Measurements from ENCODE around the gene CAPN14. TPM values are rescaled to one million over a fixed set of nuclear protein-coding genes. Genes with fewer than 3 reads are reported as not detected.

CAPN14 gene
- polyA plus RNA-seq, 1 experiment, result 0.09 TPM

GRCh38 chr2:31202041-31202440 lies 15.3 kb downstream of the CAPN14 start:
- POLR2A ChIA-PET, result no interaction called here
- Histone ChIP-seq H3K4me3 (ENCODE audit: low read depth, low read length) (no peak overlapping the region), H3K27ac (ENCODE audit: low read depth, low read length) (no peak overlapping the region), H3K9me3 (ENCODE audit: control insufficient read depth, insufficient read depth, low read length) (no peaks in the 10 kb centered on the region; the same call in 1 of the 2 replicates), H3K27me3 (ENCODE audit: control insufficient read depth, insufficient read depth, low read length) (peaks cover 2% of the 10 kb centered on the region)
- no peak for DNase-seq (ENCODE audit: low read depth, low spot score)
- CTCF ChIA-PET, result no interaction called here
- no peak for TF ChIP-seq CTCF (IDR thresholded peaks at IDR 0.05; ENCODE audit: low read depth, low read length)

- DNase-seq (ENCODE audit: low read depth, low spot score), result no peak
- Histone ChIP-seq H3K9me3 (ENCODE audit: control insufficient read depth, insufficient read depth, low read length) (no peaks in the 10 kb centered on the region; the same call in 1 of the 2 replicates), H3K4me3 (ENCODE audit: low read depth, low read length) (no peak overlapping the region), H3K27ac (ENCODE audit: low read depth, low read length) (no peak overlapping the region), H3K27me3 (ENCODE audit: control insufficient read depth, insufficient read depth, low read length) (peaks cover 2% of the 10 kb centered on the region)
- ChIA-PET CTCF (no interaction called here), POLR2A (no interaction called here)
- TF ChIP-seq CTCF (IDR thresholded peaks at IDR 0.05; ENCODE audit: low read depth, low read length), result no peak
Observed at GRCh38 chr2:31200972-31201371, 16.3 kb downstream of the CAPN14 start.

- ChIA-PET POLR2A (no interaction called here), CTCF (no interaction called here)
- no peak for DNase-seq (ENCODE audit: low read depth, low spot score)
- no peak overlapping the region for H3K4me3 ChIP-seq (ENCODE audit: low read depth, low read length)
- no peaks in the 10 kb centered on the region for H3K9me3 ChIP-seq (ENCODE audit: control insufficient read depth, insufficient read depth, low read length)
- H3K27me3 ChIP-seq (ENCODE audit: control insufficient read depth, insufficient read depth, low read length), result peaks cover 2% of the 10 kb centered on the region
- H3K27ac ChIP-seq (ENCODE audit: low read depth, low read length), result no peak overlapping the region
- TF ChIP-seq CTCF (IDR thresholded peaks at IDR 0.05; ENCODE audit: low read depth, low read length), result no peak
Observed at GRCh38 chr2:31199206-31199605, 18.1 kb downstream of the CAPN14 start.

GRCh38 chr2:31197669-31198068 lies 19.6 kb downstream of the CAPN14 start:
- CTCF ChIA-PET, result no interaction called here
- POLR2A ChIA-PET, result no interaction called here
- TF ChIP-seq CTCF (IDR thresholded peaks at IDR 0.05; ENCODE audit: low read depth, low read length), result no peak

GRCh38 chr2:31197166-31197565 lies 20.1 kb downstream of the CAPN14 start:
- Histone ChIP-seq H3K4me3 (ENCODE audit: low read depth, low read length) (no peak overlapping the region), H3K9me3 (ENCODE audit: control insufficient read depth, insufficient read depth, low read length) (no peaks in the 10 kb centered on the region), H3K27ac (ENCODE audit: low read depth, low read length) (no peak overlapping the region), H3K27me3 (ENCODE audit: control insufficient read depth, insufficient read depth, low read length) (peaks cover 2% of the 10 kb centered on the region)
- ChIA-PET POLR2A (no interaction called here), CTCF (no interaction called here)
- no peak for TF ChIP-seq CTCF (IDR thresholded peaks at IDR 0.05; ENCODE audit: low read depth, low read length)
- no peak for DNase-seq (ENCODE audit: low read depth, low spot score)

More at GRCh38 chr2:31197669-31198068, 19.6 kb downstream of the CAPN14 start:
- H3K27ac ChIP-seq (ENCODE audit: low read depth, low read length), result no peak overlapping the region
- peaks cover 2% of the 10 kb centered on the region for H3K27me3 ChIP-seq (ENCODE audit: control insufficient read depth, insufficient read depth, low read length)
- no peaks in the 10 kb centered on the region for H3K9me3 ChIP-seq (ENCODE audit: control insufficient read depth, insufficient read depth, low read length)
- H3K4me3 ChIP-seq (ENCODE audit: low read depth, low read length), result no peak overlapping the region
- no peak for DNase-seq (ENCODE audit: low read depth, low spot score)
